HL-60 (cell line): ENCODE measurements around the gene PRPF19.

Source experiments
- DNase-seq, 2 experiments: peaks; one replicate each; pipeline ENCODE4 v3.0.0-alpha.2; 2010 to 2020; ENCODE audit warnings: low read depth in 1 of 2, low spot score in 1 of 2
- H3K27ac ChIP-seq: fragments of 250-450 bp; sonication (Bioruptor Pico); replicated peaks from 2 replicates; pipeline ENCODE4 v1.5.1; 2020; ENCODE audit warnings: mild to moderate bottlenecking, moderate library complexity
- H3K27me3 ChIP-seq: fragments of 250-450 bp; sonication (Bioruptor Pico); 2 replicates; pipeline ENCODE4 v1.5.1; 2021; ENCODE audit warnings: mild to moderate bottlenecking, moderate library complexity; ENCODE audit not compliant: insufficient read depth, poor library complexity, severe bottlenecking
- H3K4me3 ChIP-seq: replicated peaks from 2 replicates; pipeline ENCODE4 v1.5.1; 2011; ENCODE audit warnings: mild to moderate bottlenecking, control low read depth, low read length; ENCODE audit not compliant: insufficient read depth
- CTCF ChIP-seq: IDR thresholded peaks from one replicate; pipeline ENCODE4 v1.5.1; 2011; ENCODE audit warnings: low read length, control low read depth, inconsistent platforms; ENCODE audit not compliant: insufficient read depth
- GABPA ChIP-seq: IDR thresholded peaks from 2 replicates; pipeline ENCODE4 v1.6.1; 2012; ENCODE audit warnings: low read depth
- POLR2AphosphoS5 ChIP-seq: IDR thresholded peaks from 2 replicates; pipeline ENCODE4 v1.6.1; 2012; ENCODE audit warnings: low read depth
- REST ChIP-seq: IDR thresholded peaks from 2 replicates; pipeline ENCODE4 v1.6.1; 2012; ENCODE audit warnings: low read depth; ENCODE audit not compliant: insufficient replicate concordance
- SPI1 ChIP-seq: IDR thresholded peaks from 2 replicates; pipeline ENCODE4 v1.6.1; 2012; ENCODE audit warnings: low read depth, mild to moderate bottlenecking, borderline replicate concordance

PRPF19 gene

GRCh38 chr11:60953781-60954180 is 47.4 kb upstream of the PRPF19 start:
- Histone ChIP-seq H3K4me3 (no peak overlapping the region), H3K27ac (no peak overlapping the region), H3K27me3 (peaks cover 23% of the 10 kb centered on the region)
- TF ChIP-seq POLR2AphosphoS5 (no peak), GABPA (no peak), REST (no peak), SPI1 (no peak), CTCF (no peak)
- DNase-seq = no peak

GRCh38 chr11:60952742-60953170 is 46.4 kb upstream of the PRPF19 start:
- H3K27ac ChIP-seq = no peak overlapping the region; the same call in 1 of the 2 replicates
- no peak for TF ChIP-seq CTCF
- TF ChIP-seq SPI1 = no peak
- TF ChIP-seq REST = no peak
- no peak for TF ChIP-seq POLR2AphosphoS5
- no peak for TF ChIP-seq GABPA
- H3K4me3 ChIP-seq = no peak overlapping the region
- DNase-seq = no peak
- peaks cover 28% of the 10 kb centered on the region for H3K27me3 ChIP-seq

- peaks cover 30% of the 10 kb centered on the region for H3K27me3 ChIP-seq
- TF ChIP-seq SPI1 = peak; percentile 91
- no peak for TF ChIP-seq REST
- peak; percentile 77 for TF ChIP-seq POLR2AphosphoS5
- no peak for TF ChIP-seq CTCF
- 0 out of 2 replicates have a peak, but pooled peaks have one; percentile 23 for TF ChIP-seq GABPA
- peak within 1 kb of the TSS; percentile 36 for H3K4me3 ChIP-seq
- peak within 1 kb of the TSS; percentile 64 for H3K27ac ChIP-seq
- DNase-seq = peak; percentile 58 to 92
Measured at GRCh38 chr11:60951904-60952741, 45.7 kb upstream of the PRPF19 start, which contains the start of gene SLC15A3. SLC15A3 (minus strand) TSS chr11:60952176; CDS start chr11:60951551, 625 bp downstream.
